Trophoblast cell (in vitro differentiated cells and primary cell): ENCODE measurements around the gene KCNN3.

Source experiments
- DNase-seq, 2 donors: peaks; one replicate each; pipeline ENCODE4 v3.0.0-alpha.2; 2016
- H2AFZ ChIP-seq: 2 replicates; pipeline ENCODE4 v1.6.1; 2013; ENCODE audit warnings: low read length, moderate library complexity, mild to moderate bottlenecking; ENCODE audit not compliant: insufficient read depth, poor library complexity
- H2AK5ac ChIP-seq: 2 replicates; pipeline ENCODE4 v1.6.1; 2013; ENCODE audit warnings: mild to moderate bottlenecking, low read length
- H2BK120ac ChIP-seq: 2 replicates; pipeline ENCODE4 v1.6.1; 2013; ENCODE audit warnings: low read length, mild to moderate bottlenecking, moderate library complexity; ENCODE audit not compliant: insufficient read depth, poor library complexity
- H2BK12ac ChIP-seq: 2 replicates; pipeline ENCODE4 v1.6.1; 2013; ENCODE audit warnings: mild to moderate bottlenecking, low read length, moderate library complexity
- H2BK5ac ChIP-seq: 2 replicates; pipeline ENCODE4 v1.6.1; 2013; ENCODE audit warnings: low read length, low read depth, moderate library complexity, mild to moderate bottlenecking; ENCODE audit not compliant: poor library complexity
- H3K14ac ChIP-seq: 2 replicates; pipeline ENCODE4 v1.6.1; 2013; ENCODE audit warnings: mild to moderate bottlenecking, low read length
- H3K18ac ChIP-seq: 2 replicates; pipeline ENCODE4 v1.6.1; 2013; ENCODE audit warnings: mild to moderate bottlenecking, low read length
- H3K23ac ChIP-seq: 2 replicates; pipeline ENCODE4 v1.6.1; 2013; ENCODE audit warnings: low read length
- H3K27ac ChIP-seq: 2 replicates; pipeline ENCODE4 v1.5.1; 2013; ENCODE audit warnings: low read depth, mild to moderate bottlenecking, inconsistent platforms, low read length, moderate library complexity
- H3K27me3 ChIP-seq: 2 replicates; pipeline ENCODE4 v1.6.1; 2013; ENCODE audit warnings: inconsistent platforms, mild to moderate bottlenecking, low read length, moderate library complexity; ENCODE audit not compliant: insufficient read depth
- H3K36me3 ChIP-seq, 2 experiments: 1 replicate in 1 of 2; 2 replicates in 1 of 2; pipeline ENCODE4 v1.6.1; 2013; ENCODE audit warnings: low read length in 2 of 2, mild to moderate bottlenecking in 2 of 2, moderate library complexity in 1 of 2; ENCODE audit not compliant: insufficient read depth in 2 of 2, control insufficient read depth in 1 of 2
- H3K4ac ChIP-seq: 2 replicates; pipeline ENCODE4 v1.6.1; 2013; ENCODE audit warnings: low read depth, mild to moderate bottlenecking, low read length, moderate library complexity
- H3K4me1 ChIP-seq, 2 experiments: 1 replicate in 1 of 2; 2 replicates in 1 of 2; pipeline ENCODE4 v1.6.1; 2013; ENCODE audit warnings: low read length in 2 of 2, mild to moderate bottlenecking in 2 of 2, moderate library complexity in 1 of 2; ENCODE audit not compliant: insufficient read depth in 2 of 2, control insufficient read depth in 1 of 2
- H3K4me2 ChIP-seq: 2 replicates; pipeline ENCODE4 v1.6.1; 2013; ENCODE audit warnings: inconsistent platforms, mild to moderate bottlenecking, low read length, moderate library complexity
- H3K4me3 ChIP-seq: 2 replicates; pipeline ENCODE4 v1.5.1; 2013; ENCODE audit warnings: mild to moderate bottlenecking, low read depth, low read length, inconsistent platforms
- H3K79me1 ChIP-seq: one replicate; pipeline ENCODE4 v1.6.1; 2013; ENCODE audit warnings: low read length
- H3K79me2 ChIP-seq: 2 replicates; pipeline ENCODE4 v1.6.1; 2013; ENCODE audit warnings: low read length, mild to moderate bottlenecking; ENCODE audit not compliant: control insufficient read depth, insufficient read depth, poor library complexity
- H3K9ac ChIP-seq: 2 replicates; pipeline ENCODE4 v1.6.1; 2013; ENCODE audit warnings: mild to moderate bottlenecking, low read length
- H3K9me3 ChIP-seq: 2 replicates; pipeline ENCODE4 v1.6.1; 2013; ENCODE audit warnings: low read depth, mild to moderate bottlenecking, control low read depth, inconsistent platforms, low read length; ENCODE audit not compliant: insufficient read depth
- H4K12ac ChIP-seq: 2 replicates; pipeline ENCODE4 v1.6.1; 2013; ENCODE audit warnings: low read depth, mild to moderate bottlenecking, low read length, moderate library complexity
- H4K8ac ChIP-seq: 2 replicates; pipeline ENCODE4 v1.6.1; 2013; ENCODE audit warnings: low read depth, mild to moderate bottlenecking, low read length, moderate library complexity
- H4K91ac ChIP-seq: one replicate; pipeline ENCODE4 v1.6.1; 2013; ENCODE audit warnings: low read depth, mild to moderate bottlenecking, low read length, moderate library complexity
- WGBS: extraction: QIAGEN DNeasy Blood & Tissue Kit; methylation state at CpG from one replicate; pipeline ENCODE4 v1.1.7; 2013; ENCODE audit warnings: missing lambda C conversion rate; ENCODE audit not compliant: insufficient read length, insufficient coverage; ENCODE audit errors: extremely low coverage; 5-methylcytosine and 5-hydroxymethylcytosine counted together

Gene KCNN3

DNA sequence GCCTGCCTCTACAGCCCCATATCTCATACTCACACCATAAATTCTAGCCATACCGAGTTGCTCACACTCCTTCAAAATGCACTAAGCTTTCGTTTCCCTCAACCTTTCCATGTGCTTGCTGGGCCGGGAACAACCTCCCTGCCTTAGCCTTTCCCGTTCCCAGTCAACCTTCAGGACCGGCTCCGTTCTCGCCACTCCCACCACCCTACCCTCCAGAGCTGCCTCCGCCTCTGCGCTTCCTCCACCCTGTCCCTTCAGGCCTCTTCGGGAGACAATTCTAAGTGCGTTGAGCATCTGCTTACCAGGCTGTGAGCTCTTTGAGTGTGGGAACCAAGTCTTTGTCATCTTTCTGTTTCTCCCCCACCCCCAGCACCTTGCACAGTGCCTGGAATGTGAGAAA, 31.6 kb downstream of the KCNN3 start:
- Histone ChIP-seq H4K8ac (no peak overlapping the region), H3K4me1 (peaks cover 5 to 15% of the 10 kb centered on the region in 2 experiments), H2BK5ac (no peak overlapping the region), H3K4me3 (no peak overlapping the region), H3K4ac (no peak overlapping the region), H2BK12ac (no peak overlapping the region), H2BK120ac (no peak overlapping the region), H3K27ac (no peak overlapping the region), H3K9me3 (no peaks in the 10 kb centered on the region), H3K9ac (no peak overlapping the region), H3K27me3 (no peaks in the 10 kb centered on the region), H3K14ac (no peak overlapping the region), H3K36me3 (no peaks in the 10 kb centered on the region), H3K18ac (no peak overlapping the region), H4K91ac (no peak overlapping the region), H3K79me2 (no peaks in the 10 kb centered on the region), H2AK5ac (no peak overlapping the region), H4K12ac (no peak overlapping the region), H2AFZ (no peak overlapping the region), H3K23ac (no peak overlapping the region), H3K4me2 (no peak overlapping the region), H3K79me1 (peaks cover 3% of the 10 kb centered on the region)
- WGBS: no CpG with 5 or more reads among the region's 11 CpGs
- DNase-seq: no peak

GRCh38 chr1:154837672-154838171, 32.4 kb downstream of the KCNN3 start:
- Histone ChIP-seq H3K4me3 (no peak overlapping the region), H3K9me3 (no peaks in the 10 kb centered on the region), H3K18ac (no peak overlapping the region), H3K4me1 (peaks cover 5 to 15% of the 10 kb centered on the region in 2 experiments), H4K8ac (no peak overlapping the region), H3K36me3 (no peaks in the 10 kb centered on the region), H3K14ac (no peak overlapping the region), H3K27ac (no peak overlapping the region), H2AFZ (no peak overlapping the region), H3K79me2 (no peaks in the 10 kb centered on the region), H3K23ac (no peak overlapping the region), H2BK12ac (no peak overlapping the region), H3K79me1 (peaks cover 3% of the 10 kb centered on the region), H3K4ac (no peak overlapping the region), H2AK5ac (no peak overlapping the region), H3K4me2 (no peak overlapping the region), H4K91ac (no peak overlapping the region), H2BK5ac (no peak overlapping the region), H3K9ac (no peak overlapping the region), H4K12ac (no peak overlapping the region), H3K27me3 (no peaks in the 10 kb centered on the region), H2BK120ac (no peak overlapping the region)
- no CpG with 5 or more reads among the region's 13 CpGs for WGBS
- DNase-seq: no peak

GRCh38 chr1:154837034-154837671, 32.9 kb downstream of the KCNN3 start:
- Histone ChIP-seq H4K12ac (no peak overlapping the region), H3K4me1 (peaks cover 5 to 15% of the 10 kb centered on the region in 2 experiments), H3K27me3 (no peaks in the 10 kb centered on the region), H3K18ac (no peak overlapping the region), H3K9ac (no peak overlapping the region), H3K4me2 (no peak overlapping the region), H3K79me2 (no peaks in the 10 kb centered on the region), H3K4ac (no peak overlapping the region), H2AK5ac (no peak overlapping the region), H2BK5ac (no peak overlapping the region), H2AFZ (no peak overlapping the region), H2BK120ac (no peak overlapping the region), H3K4me3 (no peak overlapping the region), H3K14ac (no peak overlapping the region), H3K36me3 (no peaks in the 10 kb centered on the region), H2BK12ac (no peak overlapping the region), H4K91ac (no peak overlapping the region), H3K9me3 (no peaks in the 10 kb centered on the region), H3K27ac (no peak overlapping the region), H3K23ac (no peak overlapping the region), H4K8ac (no peak overlapping the region), H3K79me1 (peaks cover 3% of the 10 kb centered on the region)
- no peak for DNase-seq
- no CpG with 5 or more reads among the region's 13 CpGs for WGBS

DNA sequence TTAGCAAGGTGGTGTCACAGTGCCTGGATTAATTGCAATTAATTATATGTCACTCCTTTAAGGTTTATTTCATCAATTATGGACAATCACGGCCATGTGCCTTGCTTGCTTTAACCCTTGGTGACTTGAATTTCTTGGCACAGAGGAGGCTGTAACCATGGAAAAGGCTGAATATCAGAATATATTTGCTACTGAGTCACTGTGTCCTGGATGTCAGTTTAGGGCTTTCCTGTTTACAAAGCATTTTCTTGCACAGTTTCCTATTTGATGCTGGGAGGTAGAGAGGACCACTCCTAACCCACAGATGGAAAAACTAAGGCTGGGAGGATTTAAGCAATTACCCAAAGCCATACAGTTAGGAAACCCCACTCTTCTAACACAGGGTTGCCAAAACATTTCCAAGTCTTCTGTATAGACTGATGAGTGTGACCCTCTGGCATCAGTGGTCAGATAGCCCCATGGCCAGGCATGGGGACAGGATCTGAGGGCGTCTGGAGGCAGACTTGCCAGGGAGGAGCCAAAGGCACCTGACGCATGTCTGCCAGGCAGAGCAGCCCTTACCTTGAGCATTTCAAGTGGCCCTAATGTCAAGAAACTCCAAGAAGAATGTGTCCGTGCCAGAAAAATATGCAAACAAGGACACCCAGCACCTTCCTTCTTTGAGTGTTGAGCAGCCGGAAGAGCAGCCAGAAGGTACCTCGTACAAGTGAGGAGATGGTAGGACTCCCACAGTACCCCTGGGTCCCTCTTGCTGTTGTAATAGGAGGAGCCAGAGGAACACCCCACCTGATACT, 34.4 kb downstream of the KCNN3 start:
- Histone ChIP-seq H3K9me3 (no peaks in the 10 kb centered on the region), H3K36me3 (no peaks in the 10 kb centered on the region), H3K27ac (no peak overlapping the region), H4K91ac (no peak overlapping the region), H3K79me2 (no peaks in the 10 kb centered on the region), H3K14ac (no peak overlapping the region), H3K4me3 (no peak overlapping the region), H3K9ac (no peak overlapping the region), H3K79me1 (peaks cover 2% of the 10 kb centered on the region), H2BK120ac (no peak overlapping the region), H4K8ac (no peak overlapping the region), H3K4me1 (peaks cover 3 to 12% of the 10 kb centered on the region in 2 experiments), H3K23ac (no peak overlapping the region), H2AFZ (no peak overlapping the region), H2BK12ac (no peak overlapping the region), H3K18ac (no peak overlapping the region), H3K27me3 (no peaks in the 10 kb centered on the region), H2AK5ac (no peak overlapping the region), H3K4me2 (no peak overlapping the region), H2BK5ac (no peak overlapping the region), H3K4ac (no peak overlapping the region), H4K12ac (no peak overlapping the region)
- no CpG with 5 or more reads among the region's 6 CpGs for WGBS
- DNase-seq: no peak
